Panc1 (cell line): ENCODE measurements around the gene LHPP. TPM values are rescaled to one million over a fixed set of nuclear protein-coding genes. Genes with fewer than 3 reads are reported as not detected.

Experiments used
- ATAC-seq: fragments of 200-7000 bp; cut with Tn5 transposase; 2 replicates; pipeline ENCODE4 v1.9.1; 2020; ENCODE audit warnings: mild to moderate bottlenecking, moderate library complexity
- BruUV-seq: library from RNA; stranded (reverse); fragments of 400-500 nt; replicated peaks from 2 replicates; lab custom pipeline; 2021; lab: Mats Ljungman, UMichigan
- CTCF ChIA-PET: fragments of 300-600 bp; sonication (Branson Sonifier 250); formaldehyde crosslinking; loops from one replicate; lab custom pipeline; 2022; ENCODE audit warnings: antibody characterized with exemption; lab: Charles Lee
- POLR2A ChIA-PET: fragments of 300-600 bp; sonication (Branson Sonifier 250); formaldehyde crosslinking; loops from one replicate; lab custom pipeline; 2022; ENCODE audit warnings: antibody characterized with exemption; lab: Charles Lee
- DNase-seq: peaks from one replicate; pipeline ENCODE4 v3.0.0-alpha.2; 2010; ENCODE audit warnings: low read depth, low spot score
- H3K27ac ChIP-seq: 2 replicates; pipeline ENCODE4 v1.5.1; 2011; ENCODE audit warnings: mild to moderate bottlenecking, low read length, inconsistent platforms
- H3K27me3 ChIP-seq: fragments of 200-500 bp; sonication (Bioruptor generic); 2 replicates; pipeline ENCODE4 v1.6.0; 2014; ENCODE audit warnings: low read length, inconsistent platforms; ENCODE audit not compliant: control insufficient read depth, insufficient read depth
- H3K36me3 ChIP-seq: fragments of 200-500 bp; sonication (Bioruptor generic); 2 replicates; pipeline ENCODE4 v1.5.1; 2014; ENCODE audit warnings: inconsistent platforms, mild to moderate bottlenecking, low read length, moderate library complexity; ENCODE audit not compliant: control insufficient read depth, insufficient read depth
- H3K4me1 ChIP-seq: 2 replicates; pipeline ENCODE4 v1.5.1; 2011; ENCODE audit warnings: inconsistent platforms, mild to moderate bottlenecking, low read length, moderate library complexity; ENCODE audit not compliant: control insufficient read depth, insufficient read depth
- H3K4me3 ChIP-seq, 2 experiments: 2 replicates each; pipeline ENCODE4 v1.5.1; 2011 to 2012; ENCODE audit warnings: low read depth in 2 of 2, low read length in 2 of 2, mild to moderate bottlenecking in 2 of 2, inconsistent platforms in 1 of 2, moderate library complexity in 1 of 2
- H3K9me3 ChIP-seq: fragments of 200-500 bp; sonication (Bioruptor generic); 2 replicates; pipeline ENCODE4 v1.5.1; 2014; ENCODE audit warnings: low read depth, mild to moderate bottlenecking, inconsistent platforms, low read length, moderate library complexity; ENCODE audit not compliant: control insufficient read depth, insufficient read depth
- POLR2AphosphoS5 ChIP-seq: IDR thresholded peaks from 2 replicates; pipeline ENCODE4 v1.6.1; 2012; ENCODE audit warnings: mild to moderate bottlenecking, low read depth, low read length, moderate library complexity
- SIN3A ChIP-seq: IDR thresholded peaks from 2 replicates; pipeline ENCODE4 v1.6.1; 2012; ENCODE audit warnings: low read depth, mild to moderate bottlenecking, low read length, moderate library complexity, borderline replicate concordance; ENCODE audit not compliant: insufficient read depth
- TCF7L2 ChIP-seq: IDR thresholded peaks from 2 replicates; pipeline ENCODE4 v1.6.1; 2011; ENCODE audit warnings: mild to moderate bottlenecking, low read depth, low read length, inconsistent platforms
- in situ Hi-C: cut with HindIII; loops from 2 replicates; pipeline ENCODE4 v1.10.0; 2016; ENCODE audit warnings: low sequenced_read_pairs, low pct_unique_long_range_greater_than_20kb
- intact Hi-C: fragments of 100-400 bp; cut with micrococcal nuclease; formaldehyde crosslinking; loops from one replicate; pipeline ENCODE4 v1.10.0; 2022; ENCODE audit not compliant: unreplicated experiment
- total RNA-seq: library from RNA; stranded (reverse); gene quantifications from one replicate; pipeline ENCODE4 v1.2.1, GENCODE V29; 2021; ENCODE audit not compliant: unreplicated experiment
- TF ChIP-seq, protein P1 (sequence below): fragments of 450-650 bp; IDR thresholded peaks from 2 replicates; pipeline ENCODE4 v1.5.1; 2017; ENCODE audit warnings: mild to moderate bottlenecking
- TF ChIP-seq, protein P2 (sequence below), 2 experiments: IDR thresholded peaks; 2 replicates each; pipeline ENCODE4 v1.6.1; 2011 to 2012; ENCODE audit warnings: low read depth in 2 of 2, control low read depth in 1 of 2, low read length in 1 of 2, mild to moderate bottlenecking in 1 of 2, moderate library complexity in 1 of 2; ENCODE audit not compliant: insufficient read depth in 1 of 2

The LHPP gene
- total RNA-seq, 1 experiment from 2014 or later: 15.0 TPM

DNA sequence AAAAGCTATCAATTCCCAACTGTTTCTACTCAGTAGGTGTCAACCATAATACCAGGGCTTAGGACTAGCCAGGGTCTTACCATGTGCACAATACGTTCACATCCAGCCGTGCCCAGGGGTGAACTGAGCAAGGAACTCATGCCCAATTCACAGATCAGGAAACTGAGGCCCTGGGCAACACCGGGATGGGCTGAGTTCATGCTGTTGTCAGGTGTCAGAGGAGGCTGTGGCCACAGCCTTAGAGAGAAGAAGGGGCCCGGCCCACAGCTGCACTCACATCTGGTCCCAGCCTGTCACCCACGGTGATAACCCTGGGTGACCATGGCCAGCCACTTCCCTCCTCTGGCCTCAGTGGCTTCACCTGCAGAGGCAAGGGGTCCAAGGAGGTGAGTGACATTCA, 190.6 kb downstream of the LHPP start:
- POLR2A ChIA-PET: no interaction called here
- H3K9me3 ChIP-seq: no peaks in the 10 kb centered on the region
- intact Hi-C loops (no loop called here), in situ Hi-C loops (no loop called here)
- no peak overlapping the region for H3K27ac ChIP-seq
- no TSS peak for BruUV-seq
- H3K36me3 ChIP-seq: no peaks in the 10 kb centered on the region
- H3K27me3 ChIP-seq: no peaks in the 10 kb centered on the region
- H3K4me3 ChIP-seq: no peak overlapping the region
- DNase-seq: no peak
- CTCF ChIA-PET: no interaction called here
- peaks cover 3% of the 10 kb centered on the region for H3K4me1 ChIP-seq
- TF ChIP-seq, protein P1, sequence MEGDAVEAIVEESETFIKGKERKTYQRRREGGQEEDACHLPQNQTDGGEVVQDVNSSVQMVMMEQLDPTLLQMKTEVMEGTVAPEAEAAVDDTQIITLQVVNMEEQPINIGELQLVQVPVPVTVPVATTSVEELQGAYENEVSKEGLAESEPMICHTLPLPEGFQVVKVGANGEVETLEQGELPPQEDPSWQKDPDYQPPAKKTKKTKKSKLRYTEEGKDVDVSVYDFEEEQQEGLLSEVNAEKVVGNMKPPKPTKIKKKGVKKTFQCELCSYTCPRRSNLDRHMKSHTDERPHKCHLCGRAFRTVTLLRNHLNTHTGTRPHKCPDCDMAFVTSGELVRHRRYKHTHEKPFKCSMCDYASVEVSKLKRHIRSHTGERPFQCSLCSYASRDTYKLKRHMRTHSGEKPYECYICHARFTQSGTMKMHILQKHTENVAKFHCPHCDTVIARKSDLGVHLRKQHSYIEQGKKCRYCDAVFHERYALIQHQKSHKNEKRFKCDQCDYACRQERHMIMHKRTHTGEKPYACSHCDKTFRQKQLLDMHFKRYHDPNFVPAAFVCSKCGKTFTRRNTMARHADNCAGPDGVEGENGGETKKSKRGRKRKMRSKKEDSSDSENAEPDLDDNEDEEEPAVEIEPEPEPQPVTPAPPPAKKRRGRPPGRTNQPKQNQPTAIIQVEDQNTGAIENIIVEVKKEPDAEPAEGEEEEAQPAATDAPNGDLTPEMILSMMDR: no peak
- TF ChIP-seq TCF7L2: no peak
- TF ChIP-seq SIN3A: no peak
- no peak for TF ChIP-seq POLR2AphosphoS5
- TF ChIP-seq, protein P2, sequence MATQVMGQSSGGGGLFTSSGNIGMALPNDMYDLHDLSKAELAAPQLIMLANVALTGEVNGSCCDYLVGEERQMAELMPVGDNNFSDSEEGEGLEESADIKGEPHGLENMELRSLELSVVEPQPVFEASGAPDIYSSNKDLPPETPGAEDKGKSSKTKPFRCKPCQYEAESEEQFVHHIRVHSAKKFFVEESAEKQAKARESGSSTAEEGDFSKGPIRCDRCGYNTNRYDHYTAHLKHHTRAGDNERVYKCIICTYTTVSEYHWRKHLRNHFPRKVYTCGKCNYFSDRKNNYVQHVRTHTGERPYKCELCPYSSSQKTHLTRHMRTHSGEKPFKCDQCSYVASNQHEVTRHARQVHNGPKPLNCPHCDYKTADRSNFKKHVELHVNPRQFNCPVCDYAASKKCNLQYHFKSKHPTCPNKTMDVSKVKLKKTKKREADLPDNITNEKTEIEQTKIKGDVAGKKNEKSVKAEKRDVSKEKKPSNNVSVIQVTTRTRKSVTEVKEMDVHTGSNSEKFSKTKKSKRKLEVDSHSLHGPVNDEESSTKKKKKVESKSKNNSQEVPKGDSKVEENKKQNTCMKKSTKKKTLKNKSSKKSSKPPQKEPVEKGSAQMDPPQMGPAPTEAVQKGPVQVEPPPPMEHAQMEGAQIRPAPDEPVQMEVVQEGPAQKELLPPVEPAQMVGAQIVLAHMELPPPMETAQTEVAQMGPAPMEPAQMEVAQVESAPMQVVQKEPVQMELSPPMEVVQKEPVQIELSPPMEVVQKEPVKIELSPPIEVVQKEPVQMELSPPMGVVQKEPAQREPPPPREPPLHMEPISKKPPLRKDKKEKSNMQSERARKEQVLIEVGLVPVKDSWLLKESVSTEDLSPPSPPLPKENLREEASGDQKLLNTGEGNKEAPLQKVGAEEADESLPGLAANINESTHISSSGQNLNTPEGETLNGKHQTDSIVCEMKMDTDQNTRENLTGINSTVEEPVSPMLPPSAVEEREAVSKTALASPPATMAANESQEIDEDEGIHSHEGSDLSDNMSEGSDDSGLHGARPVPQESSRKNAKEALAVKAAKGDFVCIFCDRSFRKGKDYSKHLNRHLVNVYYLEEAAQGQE (IDR thresholded peaks at IDR 0.05; ENCODE audit: insufficient read depth in 1 of 2, low read depth in 2 of 2, low read length in 1 of 2): no peak
- no peak for ATAC-seq

DNA sequence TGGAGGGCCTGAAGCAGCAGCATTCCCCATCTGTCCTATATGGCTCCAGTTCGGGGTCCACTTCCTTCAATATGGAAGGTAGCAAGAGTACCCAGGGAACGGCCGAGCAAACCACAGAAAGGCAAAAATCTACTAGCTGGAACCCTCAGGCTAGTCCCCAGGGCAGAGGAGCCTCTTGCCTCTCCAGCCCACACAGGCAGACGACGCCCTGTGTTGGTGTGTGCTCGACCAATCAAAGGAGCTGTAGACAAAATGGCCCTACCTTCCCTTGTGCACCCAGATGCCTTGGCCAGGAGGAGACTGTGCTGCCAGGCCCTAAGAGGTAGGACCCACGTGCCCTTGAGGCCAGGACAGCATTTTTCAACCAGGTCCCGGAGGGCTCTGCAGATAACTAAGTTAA, 191.1 kb downstream of the LHPP start:
- in situ Hi-C loops (no loop called here), intact Hi-C loops (no loop called here)
- no TSS peak for BruUV-seq
- TF ChIP-seq TCF7L2: no peak
- no peak for TF ChIP-seq SIN3A
- no peak for TF ChIP-seq POLR2AphosphoS5
- Histone ChIP-seq H3K4me3 (no peak overlapping the region), H3K27me3 (no peaks in the 10 kb centered on the region), H3K4me1 (peaks cover 3% of the 10 kb centered on the region; the same call in 1 of the 2 replicates), H3K36me3 (no peaks in the 10 kb centered on the region), H3K9me3 (no peaks in the 10 kb centered on the region), H3K27ac (no peak overlapping the region)
- ATAC-seq: no peak
- CTCF ChIA-PET: no interaction called here
- DNase-seq: no peak
- POLR2A ChIA-PET: no interaction called here

- Histone ChIP-seq H3K36me3 (no peaks in the 10 kb centered on the region), H3K4me1 (peaks cover 3% of the 10 kb centered on the region; the same call in 1 of the 2 replicates), H3K27ac (no peak overlapping the region), H3K4me3 (no peak overlapping the region), H3K9me3 (no peaks in the 10 kb centered on the region), H3K27me3 (no peaks in the 10 kb centered on the region)
- no TSS peak for BruUV-seq
- in situ Hi-C loops: no loop called here
- no peak for ATAC-seq
- DNase-seq: no peak
- CTCF ChIA-PET: no interaction called here
- TF ChIP-seq SIN3A (no peak), TCF7L2 (no peak), POLR2AphosphoS5 (no peak)
- TF ChIP-seq, protein P1: no peak
- TF ChIP-seq, protein P2 (IDR thresholded peaks at IDR 0.05; ENCODE audit: insufficient read depth in 1 of 2, low read depth in 2 of 2, low read length in 1 of 2): no peak
- intact Hi-C loops: no loop called here
- POLR2A ChIA-PET: no interaction called here
These were observed 191.7 kb downstream of the LHPP start for GRCh38 chr10:124653311-124653710.
